H1 (cell line): ENCODE data around the gene C6orf163. TPM values are rescaled to one million over a fixed set of nuclear protein-coding genes. Genes with fewer than 3 reads are reported as not detected.

Experiments
- CTCF ChIA-PET: fragments of 300-600 bp; sonication (Branson Sonifier 250); formaldehyde crosslinking; loops from one replicate; lab custom pipeline; 2021; ENCODE audit not compliant: partially characterized antibody; lab: Charles Lee
- POLR2A ChIA-PET: fragments of 300-600 bp; sonication (Branson Sonifier 250); formaldehyde crosslinking; loops from one replicate; lab custom pipeline; 2021; ENCODE audit warnings: inconsistent platforms; ENCODE audit not compliant: partially characterized antibody; lab: Charles Lee
- DNase-seq, 2 experiments: peaks; one replicate each; pipeline versions ENCODE4 v3.0.0 to v3.0.0-alpha.2; 2010 to 2022; ENCODE audit warnings: low spot score in 2 of 2, low read depth in 1 of 2, mixed read lengths in 1 of 2
- FAIRE-seq: peaks from 2 replicates; lab custom pipeline; 2011; peaks lifted over from hg19 to GRCh38; lab: Jason Lieb, UNC
- H2AFZ ChIP-seq: 2 replicates; pipeline ENCODE4 v1.8.1; 2012; ENCODE audit warnings: low read length, inconsistent platforms
- H2AK5ac ChIP-seq: 2 replicates; pipeline ENCODE4 v1.6.1; 2013; ENCODE audit warnings: low read depth, low read length
- H2BK120ac ChIP-seq: replicated peaks from 2 replicates; pipeline ENCODE3; 2013; ENCODE audit warnings: low read depth, low read length, inconsistent platforms
- H2BK12ac ChIP-seq: 2 replicates; pipeline ENCODE4 v1.6.1; 2013; ENCODE audit warnings: low read depth, low read length
- H2BK15ac ChIP-seq: 2 replicates; pipeline ENCODE4 v1.6.1; 2013; ENCODE audit warnings: low read length
- H2BK20ac ChIP-seq: 2 replicates; pipeline ENCODE4 v1.6.1; 2013; ENCODE audit warnings: low read length
- H2BK5ac ChIP-seq: 2 replicates; pipeline ENCODE4 v1.6.1; 2013; ENCODE audit warnings: low read depth, low read length
- H3K14ac ChIP-seq: 2 replicates; pipeline ENCODE4 v1.6.1; 2013; ENCODE audit warnings: inconsistent platforms; ENCODE audit not compliant: insufficient read length
- H3K18ac ChIP-seq: 2 replicates; pipeline ENCODE4 v1.6.1; 2013; ENCODE audit warnings: low read length; ENCODE audit errors: extremely low read depth
- H3K23ac ChIP-seq: 2 replicates; pipeline ENCODE4 v1.6.1; 2013; ENCODE audit warnings: inconsistent platforms; ENCODE audit not compliant: insufficient read length
- H3K23me2 ChIP-seq: 2 replicates; pipeline ENCODE4 v1.6.1; 2013; ENCODE audit warnings: low read depth, low read length
- H3K27ac ChIP-seq: 2 replicates; pipeline ENCODE4 v1.6.1; 2011; ENCODE audit warnings: low read depth, low read length, inconsistent platforms
- H3K27me3 ChIP-seq, 4 experiments: replicated peaks in 1 of 4; 1 replicate in 1 of 4; 2 replicates in 3 of 4; pipeline versions ENCODE4 v1.6.1 to v1.8.1; 2011 to 2013; ENCODE audit warnings: low read length in 3 of 4, mild to moderate bottlenecking in 3 of 4, inconsistent platforms in 2 of 4, mixed read lengths in 2 of 4, moderate library complexity in 1 of 4; ENCODE audit not compliant: control insufficient read depth in 3 of 4, insufficient read depth in 3 of 4; ENCODE audit errors: extremely low read depth in 1 of 4
- H3K36me3 ChIP-seq, 4 experiments: 2 replicates each; pipeline versions ENCODE4 v1.6.1 to v1.8.1; 2011 to 2013; ENCODE audit warnings: mild to moderate bottlenecking in 4 of 4, low read length in 3 of 4, moderate library complexity in 2 of 4, control low read depth in 1 of 4, inconsistent platforms in 1 of 4; ENCODE audit not compliant: insufficient read depth in 4 of 4, control insufficient read depth in 2 of 4
- H3K4ac ChIP-seq: replicated peaks from 2 replicates; pipeline ENCODE3; 2013; ENCODE audit warnings: low read length, low read depth, mixed read lengths, inconsistent platforms; ENCODE audit not compliant: insufficient read length
- H3K4me1 ChIP-seq, 4 experiments: replicated peaks in 1 of 4; 1 replicate in 1 of 4; 2 replicates in 3 of 4; pipeline versions ENCODE4 v1.6.1 to v1.8.1; 2011 to 2013; ENCODE audit warnings: low read length in 3 of 4, inconsistent platforms in 2 of 4, mixed read lengths in 1 of 4; ENCODE audit not compliant: insufficient read depth in 4 of 4, control insufficient read depth in 3 of 4
- H3K4me2 ChIP-seq, 2 experiments: 2 replicates each; pipeline versions ENCODE4 v1.6.1 to v1.8.1; 2011 to 2013; ENCODE audit warnings: low read depth in 2 of 2, low read length in 2 of 2, control low read depth in 1 of 2, inconsistent platforms in 1 of 2, mild to moderate bottlenecking in 1 of 2; ENCODE audit not compliant: insufficient read depth in 1 of 2
- H3K4me3 ChIP-seq, 4 experiments: fragments of 200-600, 300-600 bp in 1 of 4; sonication (generic), shearing (Covaris generic), sonication (Bioruptor Twin) in 1 of 4; 2 replicates each; pipeline versions ENCODE4 v1.5.1 to v1.8.1; 2011 to 2016; ENCODE audit warnings: low read length in 4 of 4, low read depth in 3 of 4, control low read depth in 2 of 4, inconsistent platforms in 2 of 4, mild to moderate bottlenecking in 2 of 4, mixed read lengths in 1 of 4, moderate library complexity in 1 of 4; ENCODE audit not compliant: insufficient read depth in 2 of 4; ENCODE audit errors: extremely low read depth in 1 of 4
- H3K56ac ChIP-seq: replicated peaks from 2 replicates; pipeline ENCODE3; 2013; ENCODE audit warnings: low read depth, mild to moderate bottlenecking, mixed read lengths, low read length, inconsistent platforms; ENCODE audit not compliant: insufficient read length
- H3K79me1 ChIP-seq: 2 replicates; pipeline ENCODE4 v1.6.1; 2013; ENCODE audit warnings: low read depth, low read length, control low read depth
- H3K79me2 ChIP-seq, 2 experiments: 2 replicates each; pipeline versions ENCODE4 v1.6.1 to v1.8.1; 2012 to 2013; ENCODE audit warnings: low read length in 2 of 2, mild to moderate bottlenecking in 2 of 2, inconsistent platforms in 1 of 2; ENCODE audit not compliant: insufficient read depth in 2 of 2, control insufficient read depth in 1 of 2
- H3K9ac ChIP-seq, 4 experiments: replicated peaks in 1 of 4; 1 replicate in 1 of 4; 2 replicates in 3 of 4; pipeline versions ENCODE4 v1.6.1 to v1.8.1; 2011 to 2013; ENCODE audit warnings: low read depth in 3 of 4, low read length in 3 of 4, control low read depth in 2 of 4, mild to moderate bottlenecking in 2 of 4, moderate library complexity in 2 of 4, inconsistent platforms in 1 of 4; ENCODE audit errors: extremely low read depth in 1 of 4
- H3K9me3 ChIP-seq, 2 experiments: 2 replicates each; pipeline versions ENCODE4 v1.6.1 to v1.8.1; 2012 to 2013; ENCODE audit warnings: mild to moderate bottlenecking in 2 of 2, moderate library complexity in 2 of 2, control low read depth in 1 of 2, inconsistent platforms in 1 of 2, low read depth in 1 of 2, low read length in 1 of 2, mixed read lengths in 1 of 2; ENCODE audit not compliant: insufficient read depth in 2 of 2
- H4K20me1 ChIP-seq, 2 experiments: replicated peaks in 1 of 2; 2 replicates each; pipeline versions ENCODE3 to v1.8.1; 2011 to 2013; ENCODE audit warnings: inconsistent platforms in 2 of 2, low read length in 2 of 2, mild to moderate bottlenecking in 1 of 2; ENCODE audit not compliant: insufficient read depth in 2 of 2, control insufficient read depth in 1 of 2
- H4K5ac ChIP-seq: 2 replicates; pipeline ENCODE4 v1.6.1; 2013; ENCODE audit warnings: low read length, low read depth, mixed read lengths, inconsistent platforms; ENCODE audit not compliant: insufficient read length
- H4K8ac ChIP-seq: 2 replicates; pipeline ENCODE4 v1.8.0; 2013; ENCODE audit warnings: mild to moderate bottlenecking, moderate library complexity, low read length, inconsistent platforms; ENCODE audit not compliant: insufficient read depth; ENCODE audit errors: extremely low read depth
- H4K91ac ChIP-seq: replicated peaks from 2 replicates; pipeline ENCODE3; 2013; ENCODE audit warnings: low read length, mixed read lengths, inconsistent platforms; ENCODE audit not compliant: insufficient read length
- CBX5 ChIP-seq: fragments of 300-800, 300-1000 bp; sonication (generic); IDR thresholded peaks from 2 replicates; pipeline ENCODE4 v1.7.1; 2016; ENCODE audit warnings: antibody characterized with exemption, low read length, low read depth
- JUND ChIP-seq: IDR thresholded peaks from 2 replicates; pipeline ENCODE4 v1.6.1; 2011; ENCODE audit warnings: mild to moderate bottlenecking, improper control_type of control experiment, low read length
- NRF1 ChIP-seq: IDR thresholded peaks from 2 replicates; pipeline ENCODE4 v1.6.1; 2011; ENCODE audit warnings: mild to moderate bottlenecking, low read depth, low read length, improper control_type of control experiment
- RNF2 ChIP-seq: fragments of 200-900, 300-1000 bp; sonication (generic); IDR thresholded peaks from 2 replicates; pipeline ENCODE4 v1.7.1; 2016; ENCODE audit warnings: borderline replicate concordance, low read depth, mild to moderate bottlenecking, antibody characterized with exemption, low read length; ENCODE audit not compliant: poor library complexity, severe bottlenecking; ENCODE audit errors: missing control alignments
- SP1 ChIP-seq: IDR thresholded peaks from 2 replicates; pipeline ENCODE4 v1.6.1; 2011; ENCODE audit warnings: low read depth, low read length
- SRF ChIP-seq: IDR thresholded peaks from 2 replicates; pipeline ENCODE4 v1.6.1; 2011; ENCODE audit warnings: mild to moderate bottlenecking, low read depth, low read length, moderate library complexity
- TAF7 ChIP-seq: optimal IDR thresholded peaks from 2 replicates; pipeline ENCODE3; 2011; ENCODE audit warnings: low read depth, mild to moderate bottlenecking, inconsistent platforms, low read length, moderate library complexity, borderline replicate concordance
- TBP ChIP-seq: IDR thresholded peaks from 2 replicates; pipeline ENCODE4 v1.6.1; 2011; ENCODE audit warnings: low read depth, low read length, improper control_type of control experiment
- ZNF274 ChIP-seq: IDR thresholded peaks from 2 replicates; pipeline ENCODE4 v1.7.0; 2012; ENCODE audit warnings: low read length, borderline replicate concordance; ENCODE audit errors: extremely low read depth
- WGBS, 2 experiments: shearing (Covaris generic) in 1 of 2; methylation state at CpG; one replicate each; pipeline versions ENCODE4 v1.1.6 to v1.1.7; 2013 to 2015; ENCODE audit warnings: low lambda C conversion rate in 2 of 2, mixed read lengths in 2 of 2, inconsistent platforms in 1 of 2, low coverage in 1 of 2, missing lambda C conversion rate in 1 of 2; ENCODE audit not compliant: insufficient replicate concordance in 2 of 2, insufficient coverage in 1 of 2, insufficient read length in 1 of 2; ENCODE audit errors: extremely low coverage in 1 of 2, missing lambda C conversion rate in 1 of 2; 5-methylcytosine and 5-hydroxymethylcytosine counted together
- polyA plus RNA-seq, 7 experiments: library from polyadenylated mRNA; depleted of rRNA in 3 of 7; stranded (reverse) in 5 of 7; unstranded in 2 of 7; fragments of >200 nt in 5 of 7; fragments of 200-250 nt in 2 of 7; gene quantifications; 1 replicate in 5 of 7; 2 replicates in 1 of 7; 4 replicates in 1 of 7; pipeline versions ENCODE4 v1.2.1 to v1.2.3, GENCODE V29; 2011 to 2013; ENCODE audit warnings: missing spikeins in 2 of 7, mixed read lengths in 2 of 7
- total RNA-seq: library from RNA; stranded (reverse); fragmentation: NEBNext Ultra II Directional; extraction: Animal tissue kit (Norgen Biotek cat#: 25700); gene quantifications from 2 replicates; pipeline ENCODE4 v1.2.1, GENCODE V29; 2021
- TF ChIP-seq, protein P1 (sequence below): IDR thresholded peaks from 2 replicates; pipeline ENCODE4 v1.6.1; 2012; ENCODE audit warnings: low read length, inconsistent platforms

The C6orf163 gene
- total and polyA plus RNA-seq, 2 of the 8 experiments (the other 6 are each of a cell fraction or from before 2014, with no cell fraction given), result 0.36 to 1.5 TPM

DNA sequence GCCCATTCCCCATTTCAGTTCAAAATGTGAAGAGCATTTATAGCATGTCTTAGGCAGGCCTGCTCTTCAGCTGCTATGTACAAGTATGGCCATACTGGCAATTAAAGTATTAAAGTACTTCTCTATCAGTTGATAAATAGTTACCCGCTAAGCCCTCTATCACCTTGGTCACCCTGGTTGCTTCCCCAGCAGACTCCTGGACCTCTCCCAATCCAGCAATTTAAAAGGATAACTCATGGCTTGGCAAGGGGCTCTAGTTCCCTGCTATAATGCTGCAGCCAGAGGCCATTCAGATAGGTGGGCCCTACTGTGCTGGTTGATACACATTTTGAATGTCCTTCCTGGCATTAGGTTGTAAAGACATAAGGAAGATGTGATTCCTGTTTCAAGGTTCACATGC lies 7.0 kb downstream of the C6orf163 start:
- H3K9me3 ChIP-seq, result no peaks in the 10 kb centered on the region
- H2AFZ ChIP-seq, result no peak overlapping the region
- H3K36me3 ChIP-seq, result no peaks in the 10 kb centered on the region
- H3K23ac ChIP-seq, result no peak overlapping the region
- no peak for DNase-seq
- CTCF ChIA-PET, result interaction anchor here (1.0 to 1.6 kb wide), 2 partner anchors 27 to 38 kb away, joined by 3 to 6 read pairs; no protein-coding TSS in a partner anchor
- no peak overlapping the region for H3K9ac ChIP-seq
- WGBS, 2 experiments, result 77% methylated on average over 1 of the region's 1 CpG; no CpG with 5 or more reads in 1 of the 2 experiments
- H4K5ac ChIP-seq, result no peak overlapping the region
- H4K8ac ChIP-seq, result no peak overlapping the region
- H2BK15ac ChIP-seq, result no peak overlapping the region
- H3K4me2 ChIP-seq, result no peak overlapping the region
- no peak overlapping the region for H3K56ac ChIP-seq
- no peak overlapping the region for H4K91ac ChIP-seq
- no peaks in the 10 kb centered on the region for H4K20me1 ChIP-seq
- H3K23me2 ChIP-seq, result no peaks in the 10 kb centered on the region
- H3K4me1 ChIP-seq, result no peaks in the 10 kb centered on the region
- no peak overlapping the region for H3K18ac ChIP-seq
- no peak for TF ChIP-seq TBP
- no peak for TF ChIP-seq TAF7
- TF ChIP-seq NRF1, result no peak
- no peak for TF ChIP-seq ZNF274
- no peak for TF ChIP-seq SRF
- TF ChIP-seq SP1, result no peak
- no peak for TF ChIP-seq RNF2
- no peak for TF ChIP-seq CBX5
- TF ChIP-seq JUND, result no peak
- TF ChIP-seq, protein P1, sequence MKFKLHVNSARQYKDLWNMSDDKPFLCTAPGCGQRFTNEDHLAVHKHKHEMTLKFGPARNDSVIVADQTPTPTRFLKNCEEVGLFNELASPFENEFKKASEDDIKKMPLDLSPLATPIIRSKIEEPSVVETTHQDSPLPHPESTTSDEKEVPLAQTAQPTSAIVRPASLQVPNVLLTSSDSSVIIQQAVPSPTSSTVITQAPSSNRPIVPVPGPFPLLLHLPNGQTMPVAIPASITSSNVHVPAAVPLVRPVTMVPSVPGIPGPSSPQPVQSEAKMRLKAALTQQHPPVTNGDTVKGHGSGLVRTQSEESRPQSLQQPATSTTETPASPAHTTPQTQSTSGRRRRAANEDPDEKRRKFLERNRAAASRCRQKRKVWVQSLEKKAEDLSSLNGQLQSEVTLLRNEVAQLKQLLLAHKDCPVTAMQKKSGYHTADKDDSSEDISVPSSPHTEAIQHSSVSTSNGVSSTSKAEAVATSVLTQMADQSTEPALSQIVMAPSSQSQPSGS, result no peak
- H3K4me3 ChIP-seq, result no peak overlapping the region
- H2BK5ac ChIP-seq, result no peak overlapping the region
- no peak overlapping the region for H2AK5ac ChIP-seq
- H3K4ac ChIP-seq, result no peak overlapping the region
- H2BK20ac ChIP-seq, result no peak overlapping the region
- FAIRE-seq, result no peak
- H3K27ac ChIP-seq, result no peak overlapping the region
- H3K79me1 ChIP-seq, result no peaks in the 10 kb centered on the region
- H2BK120ac ChIP-seq, result no peak overlapping the region
- no peaks in the 10 kb centered on the region for H3K27me3 ChIP-seq
- POLR2A ChIA-PET, result interaction anchor here (0.9 kb wide), 1 partner anchor 22 kb away, joined by 3 read pairs; the partner anchor contains the start of gene GJB7
- no peak overlapping the region for H2BK12ac ChIP-seq
- no peaks in the 10 kb centered on the region for H3K79me2 ChIP-seq
- H3K14ac ChIP-seq, result no peak overlapping the region
